HG03060 (cell line): Measurements from ENCODE around the gene NUDT3.
"Not testable (repeated sequence)": the region's sequence is repeated elsewhere in the genome, so short reads cannot be mapped to it uniquely, and the experiment has no call there.

Experiments used
- ATAC-seq: cut with Tn5 transposase; IDR thresholded peaks from one replicate; pipeline ENCODE4 v1.9.1; 2021; ENCODE audit warnings: low read depth, moderate number of reproducible peaks; ENCODE audit not compliant: unreplicated experiment

The NUDT3 gene

DNA sequence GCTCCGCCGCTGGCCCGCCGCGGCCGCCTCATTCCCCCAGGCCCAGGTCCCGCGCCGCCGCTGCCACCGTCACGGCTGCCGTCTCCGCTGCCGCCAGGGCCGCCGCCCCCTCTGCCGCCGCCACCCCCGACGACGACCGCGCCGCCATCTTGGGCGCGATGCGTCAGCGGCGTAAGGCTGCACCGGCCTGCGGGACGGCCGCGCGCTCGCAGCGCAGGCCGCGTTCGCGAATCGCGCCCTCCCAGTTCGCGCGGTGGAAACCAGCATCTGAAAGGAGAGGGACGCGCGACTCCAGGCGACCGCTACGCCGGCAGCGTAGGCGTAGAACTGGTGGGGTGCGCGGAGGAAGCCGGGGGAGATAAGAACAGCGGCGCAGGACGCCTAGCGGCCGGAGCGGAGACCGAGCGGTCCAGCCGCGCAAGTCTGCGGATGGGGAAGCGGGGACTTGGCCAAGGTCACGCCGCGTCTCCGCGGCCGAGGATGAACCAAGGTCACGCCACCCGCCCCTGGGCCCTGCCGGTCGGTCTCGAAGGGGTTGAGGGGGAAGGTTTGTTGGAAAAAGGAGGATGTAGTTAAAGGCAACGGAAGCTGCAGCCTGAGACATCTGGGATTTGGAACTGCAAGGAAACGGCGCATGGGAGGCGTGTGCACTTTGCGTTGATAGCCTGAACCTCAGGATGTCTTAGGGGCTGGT is at the start of gene NUDT3:
Gene NUDT3 (minus strand): TSS at position 173 of the 694 bp plus-strand sequence. CDS start 307 bp downstream, outside the sequence.
- peak; percentile 51 for ATAC-seq

DNA sequence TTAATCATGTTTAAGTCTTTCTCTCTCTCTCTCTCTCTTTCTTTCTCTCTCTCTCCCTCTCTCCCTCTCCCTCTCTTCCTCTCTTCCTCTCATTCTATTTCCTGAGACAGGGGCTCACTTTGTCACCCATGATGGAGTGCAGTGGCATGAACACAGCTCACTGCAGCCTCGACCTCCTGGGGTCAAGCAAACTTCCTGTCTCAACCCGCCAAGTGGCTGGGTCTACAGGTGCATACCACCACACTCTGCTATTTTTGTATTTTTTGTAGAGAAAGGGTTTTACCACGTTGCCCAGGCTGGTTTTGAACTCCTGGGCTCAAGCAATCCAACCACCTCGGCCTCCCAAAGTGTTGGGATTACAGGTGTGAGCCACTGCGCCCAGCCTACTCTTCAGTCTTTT is 49.1 kb upstream of the NUDT3 start:
- no peak for ATAC-seq

DNA sequence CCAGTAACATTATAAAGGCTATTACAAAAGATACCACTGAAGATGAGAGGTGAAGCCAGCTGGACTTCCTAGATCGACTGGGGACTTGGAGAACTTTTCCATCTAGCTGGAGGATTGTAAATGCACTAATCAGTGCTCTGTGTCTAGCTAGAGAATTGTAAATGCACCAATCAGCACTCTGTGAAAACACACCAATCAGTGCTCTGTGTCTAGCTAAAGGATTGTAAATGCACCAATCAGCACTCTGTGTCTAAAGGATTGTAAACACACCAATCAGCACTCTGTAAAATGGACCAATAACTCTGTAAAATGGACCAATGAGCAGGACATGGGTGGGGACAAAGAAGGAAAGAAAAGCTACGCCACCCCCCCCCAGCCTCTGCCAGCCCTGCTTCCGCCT is 47.0 kb upstream of the NUDT3 start:
- no peak for ATAC-seq

DNA sequence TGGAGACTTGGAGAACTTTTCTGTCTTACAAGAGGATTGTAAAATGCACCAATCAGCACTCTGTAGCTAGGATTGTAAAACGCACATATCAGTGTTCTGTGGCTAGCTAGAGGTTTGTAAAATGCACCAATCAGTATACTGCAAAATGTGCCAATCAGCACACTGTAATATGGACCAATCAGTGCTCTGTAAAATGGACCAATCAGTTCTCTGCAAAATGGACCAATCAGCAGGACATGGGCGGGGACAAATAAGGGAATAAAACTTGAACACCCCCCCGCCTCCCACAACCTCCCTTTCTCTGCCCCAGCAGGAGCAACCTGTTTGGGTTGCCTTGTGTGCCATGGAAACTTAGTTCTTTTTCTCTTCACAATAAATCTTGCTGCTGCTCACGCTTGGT is 46.2 kb upstream of the NUDT3 start:
- ATAC-seq = no peak

DNA sequence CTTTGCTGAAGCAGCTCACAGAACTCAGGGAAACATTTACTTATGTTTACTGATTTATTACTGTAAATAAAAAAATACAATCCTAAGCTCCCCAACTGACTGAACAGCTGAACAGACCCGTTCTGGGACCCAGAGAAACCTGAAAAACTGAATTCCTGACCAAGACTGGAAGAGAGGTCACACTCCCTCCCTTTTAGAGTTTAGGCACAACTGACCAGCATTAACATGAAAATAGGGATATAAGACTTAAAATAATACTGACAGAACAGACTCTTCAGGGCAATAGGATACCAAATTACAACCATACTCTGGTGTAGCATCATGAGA is 45.1 kb upstream of the NUDT3 start:
- no peak for ATAC-seq

DNA sequence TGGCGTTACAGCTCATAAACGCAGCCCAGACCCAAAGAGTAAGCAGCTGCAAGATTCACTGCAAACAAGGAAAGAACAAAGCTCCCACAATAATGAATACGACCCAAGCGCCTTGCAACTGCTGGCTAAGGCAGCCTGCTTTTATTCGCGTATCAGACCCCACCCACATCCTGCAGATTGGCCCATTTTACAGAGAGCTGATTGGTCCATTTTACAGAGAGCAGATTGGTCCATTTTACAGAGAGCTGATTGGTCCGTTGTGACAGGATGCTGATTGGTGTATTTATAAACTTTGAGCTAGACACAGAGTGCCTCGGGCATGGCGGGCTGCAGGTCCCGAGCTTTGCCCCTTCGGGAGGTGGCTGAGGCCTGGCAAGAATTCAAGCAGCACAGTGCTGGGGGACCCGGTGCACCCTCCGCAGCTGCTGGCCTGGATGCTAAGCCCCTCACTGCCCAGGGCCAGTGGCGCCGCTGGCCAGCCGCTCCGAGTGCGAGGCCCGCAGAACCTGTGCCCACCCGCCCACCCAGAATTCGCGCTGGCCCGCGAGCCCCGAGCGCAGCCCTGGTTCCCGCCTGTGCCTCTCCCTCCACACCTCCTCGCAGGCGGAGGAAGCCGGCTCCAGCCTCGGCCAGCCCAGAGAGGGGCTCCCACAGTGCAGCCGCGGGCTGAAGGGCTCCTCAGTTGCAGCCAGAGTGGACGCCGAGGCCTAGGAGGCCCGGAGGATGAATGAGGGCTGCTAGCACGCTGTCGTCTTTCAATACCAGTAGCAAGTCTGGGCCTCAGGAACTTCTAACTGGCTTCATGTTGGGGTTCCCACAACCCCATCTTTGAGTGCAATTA is 44.6 kb upstream of the NUDT3 start:
- no peak for ATAC-seq

DNA sequence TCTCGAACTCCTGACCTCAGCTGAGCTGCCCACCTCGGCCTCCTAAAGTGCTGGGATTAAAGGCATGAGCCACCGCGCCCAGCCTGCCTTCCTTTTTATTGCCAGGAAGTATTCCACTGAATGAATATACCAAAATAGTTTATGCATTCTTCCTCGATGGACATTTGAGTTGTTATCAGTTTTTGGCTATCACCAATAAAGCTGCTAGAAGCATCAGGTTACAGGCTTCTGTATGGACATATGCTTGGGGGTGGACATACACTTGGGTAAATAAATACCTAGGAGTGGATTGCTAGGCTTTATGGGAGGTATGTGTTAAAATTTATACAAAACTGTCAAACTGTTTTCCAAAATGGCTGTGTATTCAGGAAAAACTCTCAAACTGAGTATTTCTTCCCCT is 43.4 kb upstream of the NUDT3 start:
- no peak for ATAC-seq

DNA sequence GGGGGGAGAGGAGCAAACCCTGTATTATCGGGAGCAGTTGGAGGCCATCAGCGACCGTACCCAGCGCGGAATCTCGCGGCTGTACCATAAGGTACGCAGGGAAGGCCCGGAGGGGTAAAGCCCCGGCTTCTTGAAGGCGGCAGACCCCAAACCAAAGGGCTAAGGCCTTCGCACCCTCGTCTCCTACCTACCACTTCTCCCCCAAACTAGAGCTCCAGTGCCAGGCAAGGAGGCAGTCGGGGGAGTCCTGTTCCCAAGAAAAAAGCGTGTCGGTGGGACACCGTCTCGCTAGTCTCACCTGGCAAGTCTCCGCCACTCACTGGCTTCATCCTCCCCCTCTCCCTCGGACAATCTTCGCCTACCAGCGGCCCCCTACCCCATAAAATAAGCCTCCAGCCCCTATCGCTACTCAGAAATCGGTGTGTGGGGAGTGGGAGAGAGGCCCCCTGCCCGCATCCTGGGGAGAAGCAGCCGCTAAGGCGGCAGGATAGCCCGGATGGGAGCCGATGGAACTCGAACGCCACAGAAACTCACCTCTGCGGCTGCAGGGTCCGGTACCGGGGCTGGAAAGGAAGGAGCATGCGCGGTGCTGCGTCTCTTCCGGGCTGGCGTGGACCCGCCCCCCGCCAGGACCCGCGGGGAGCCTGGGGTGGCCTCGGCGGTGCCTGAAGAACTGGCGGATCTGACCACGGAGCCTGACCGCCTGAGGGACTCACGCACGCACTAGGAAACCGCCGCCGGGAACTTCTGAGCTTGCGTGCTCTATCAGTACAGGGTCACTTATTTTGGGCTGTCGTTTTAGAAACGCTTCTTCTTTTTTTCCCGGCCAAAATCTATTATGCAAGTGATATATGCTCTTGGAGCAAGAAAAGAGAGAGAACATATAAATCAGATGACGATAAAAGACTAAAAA is 33.3 kb upstream of the NUDT3 start, which contains the start of gene RPS10:
Gene RPS10 (minus strand): TSS at position 572 of the 913 bp plus-strand sequence. CDS start 848 bp downstream, outside the sequence.
- no peak for ATAC-seq

DNA sequence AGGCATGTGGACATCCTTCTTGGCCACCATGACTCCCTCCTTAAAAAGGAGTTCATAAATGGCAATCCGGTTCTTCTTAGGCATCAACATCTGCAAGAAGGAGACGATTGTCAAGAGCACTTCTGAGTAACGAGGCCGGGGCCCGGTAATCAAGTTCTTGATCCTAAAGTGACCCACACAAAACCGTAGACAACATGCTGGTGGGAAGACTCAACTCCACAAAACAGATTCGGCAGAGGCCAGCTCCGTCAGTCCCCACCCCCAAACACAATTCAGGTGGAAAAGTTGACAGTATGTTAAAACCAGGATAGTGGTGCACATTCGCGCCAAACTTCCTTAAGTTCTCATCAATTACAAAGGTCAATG is 32.6 kb upstream of the NUDT3 start:
- ATAC-seq = no peak

DNA sequence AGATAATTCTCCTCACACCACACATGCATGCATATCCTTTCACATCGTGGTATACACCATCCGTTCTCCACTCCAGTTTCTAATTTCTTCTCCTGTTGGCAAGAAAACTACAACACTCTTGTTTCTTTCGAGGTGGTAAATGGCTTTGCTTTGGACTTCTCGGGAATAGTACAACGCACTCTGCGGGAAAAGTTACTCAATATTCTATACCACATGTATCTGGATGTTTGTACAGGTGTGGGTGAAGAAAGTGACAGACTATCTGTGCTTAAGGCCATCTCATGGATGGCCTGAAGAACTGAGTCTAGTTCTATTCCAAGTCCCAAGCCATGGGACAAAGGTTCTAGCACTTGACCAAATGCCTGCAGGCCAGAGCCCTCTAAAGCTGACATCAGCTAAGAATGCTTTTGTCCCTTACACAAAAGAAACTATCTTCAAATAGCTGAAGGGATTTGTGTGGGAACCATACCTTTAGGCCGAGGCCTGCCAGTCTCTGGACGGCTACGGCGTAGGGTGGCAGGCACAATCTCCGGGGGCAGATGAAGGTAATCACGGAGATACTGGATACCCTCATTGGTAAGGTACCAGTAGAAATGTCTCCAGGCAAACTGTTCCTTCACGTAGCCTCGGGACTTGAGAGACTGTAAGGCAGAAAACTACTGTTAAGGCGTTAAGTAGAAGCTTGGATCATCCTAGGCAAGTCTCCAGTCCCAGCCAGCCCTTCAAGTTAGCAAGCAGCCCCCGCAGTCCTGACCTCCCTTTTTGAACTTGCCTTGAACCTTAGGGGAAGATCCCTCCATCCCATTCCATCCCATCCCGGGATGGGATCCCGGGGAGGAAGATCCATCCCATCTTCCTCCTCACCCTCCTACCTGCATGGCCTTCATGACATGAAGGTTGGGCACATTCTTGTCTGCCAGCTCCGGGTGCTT is 32.0 kb upstream of the NUDT3 start:
- ATAC-seq = no peak

DNA sequence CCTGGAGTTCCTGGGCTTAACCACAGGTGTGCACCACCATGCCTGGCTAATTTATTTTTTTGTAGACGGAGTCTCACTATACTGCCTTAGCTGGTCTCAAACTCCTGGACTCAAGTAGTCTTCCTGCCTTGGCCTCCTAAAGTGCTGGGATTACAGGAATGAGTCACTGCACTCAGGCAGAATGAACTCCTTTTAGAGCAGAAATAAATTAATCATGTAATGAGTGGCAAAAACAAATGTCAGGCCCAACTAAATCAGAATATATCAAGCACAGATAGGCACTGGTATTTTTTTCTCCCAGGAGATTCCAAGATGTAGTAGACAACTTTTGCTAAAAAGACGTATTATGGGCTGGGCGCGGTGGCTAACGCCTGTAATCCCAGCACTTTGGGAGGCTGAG is 30.8 kb upstream of the NUDT3 start:
- ATAC-seq = no peak

DNA sequence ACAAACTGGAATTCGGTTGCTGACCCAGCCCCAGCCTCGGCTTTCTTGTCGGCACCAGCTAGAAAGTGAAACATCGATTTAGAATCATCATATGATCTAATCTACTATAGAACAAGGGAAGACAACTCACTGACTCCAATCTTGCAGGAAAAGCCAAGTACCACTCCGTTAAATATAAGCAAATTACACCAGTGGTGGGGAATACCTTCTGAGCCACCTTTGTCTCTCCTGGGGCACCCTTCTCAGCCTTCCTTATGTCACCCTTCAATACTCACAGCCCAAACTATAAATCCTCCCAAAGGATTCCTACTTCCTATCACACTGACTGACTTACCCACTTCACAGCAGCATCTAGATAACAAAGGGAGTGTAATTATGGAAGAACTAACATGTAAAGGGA is 25.9 kb upstream of the NUDT3 start:
- no peak for ATAC-seq

DNA sequence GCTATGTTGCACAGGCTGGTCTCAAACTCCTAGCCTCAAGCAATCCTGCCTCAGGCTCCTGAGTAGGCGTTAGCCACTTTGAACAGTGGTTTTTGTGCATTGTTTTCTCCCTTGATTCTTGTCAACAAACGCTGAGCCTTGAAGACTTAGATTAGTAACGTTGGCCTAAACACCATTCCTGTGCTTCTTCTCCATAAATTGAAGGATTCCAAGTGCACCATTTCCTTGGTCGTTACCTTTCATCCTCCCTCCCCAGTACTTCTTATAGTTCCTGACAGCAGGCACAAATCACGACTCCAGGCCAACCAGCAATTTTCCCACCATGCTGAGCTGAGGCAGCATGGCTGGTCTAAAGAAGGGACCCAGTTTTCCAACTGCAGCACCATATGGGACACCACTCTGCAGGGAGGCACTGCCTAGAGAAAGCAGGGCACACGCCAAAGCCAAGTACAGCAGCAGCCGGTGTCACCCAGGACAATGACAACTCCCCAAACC is 24.5 kb upstream of the NUDT3 start:
- ATAC-seq = no peak

DNA sequence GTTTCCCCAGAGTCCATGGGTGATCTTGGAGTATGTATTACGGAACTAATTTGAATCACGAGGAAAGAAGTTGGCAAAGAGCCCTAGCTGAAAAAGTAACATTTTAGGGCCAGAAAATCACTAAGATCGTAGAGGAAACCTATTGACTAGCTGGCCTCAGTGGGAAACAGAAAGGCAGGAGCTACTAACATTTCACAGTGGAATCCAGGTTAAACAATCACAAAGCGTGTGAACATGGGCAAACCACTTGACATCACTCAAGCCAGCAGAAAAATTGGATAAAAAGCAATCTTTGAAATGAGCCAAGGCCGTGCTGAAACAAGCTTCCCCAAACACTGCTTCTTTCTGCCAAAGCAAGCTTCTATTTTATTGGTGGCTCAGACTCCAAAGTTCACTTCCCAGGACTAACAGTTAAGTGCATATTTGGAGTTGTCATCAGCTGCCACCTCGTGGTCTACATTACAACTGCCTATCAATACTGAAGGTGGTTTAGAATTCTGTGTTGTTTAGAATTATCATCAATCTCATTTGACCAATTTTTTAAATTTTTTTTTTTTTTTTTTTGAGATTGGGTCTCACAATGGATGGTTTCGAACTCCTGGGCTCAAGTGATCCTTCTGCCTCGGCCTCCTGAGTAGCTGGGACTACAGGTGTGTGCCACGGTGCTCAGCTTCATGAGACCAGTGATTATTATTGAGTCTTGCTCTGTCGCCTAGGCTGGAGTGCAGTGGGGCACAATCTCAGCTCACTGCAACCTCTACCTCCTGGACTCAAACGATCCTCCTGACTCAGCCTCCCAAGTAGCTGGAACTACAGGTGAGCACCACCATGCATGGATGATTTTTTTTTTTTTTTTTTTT is 22.8 kb upstream of the NUDT3 start:
- no peak for ATAC-seq

DNA sequence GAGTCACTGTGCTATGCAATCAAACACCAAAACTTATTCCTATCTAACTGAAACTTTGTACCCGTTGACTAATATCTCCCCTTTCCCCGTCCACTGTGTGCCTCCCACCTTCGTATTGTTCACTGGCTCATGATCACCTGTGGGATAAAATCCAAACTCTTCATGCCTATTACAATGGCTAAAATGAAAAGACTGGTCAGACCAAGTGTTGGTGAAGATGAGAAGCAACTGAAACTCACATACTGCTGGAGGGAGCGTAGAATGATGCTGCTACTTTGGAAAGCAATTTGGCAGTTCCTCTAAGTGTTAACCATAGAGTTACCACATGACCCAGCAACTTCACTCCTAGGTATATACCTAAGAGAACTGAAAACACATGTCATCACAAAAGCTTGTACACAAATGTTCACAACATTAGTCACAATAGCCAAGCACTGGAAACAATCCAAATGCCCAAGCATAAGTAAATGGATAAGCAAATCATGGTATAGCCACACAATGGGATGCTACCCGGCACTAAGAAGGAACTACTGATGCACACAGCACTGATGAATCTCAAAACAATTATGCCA is 20.3 kb upstream of the NUDT3 start:
- no peak for ATAC-seq

DNA sequence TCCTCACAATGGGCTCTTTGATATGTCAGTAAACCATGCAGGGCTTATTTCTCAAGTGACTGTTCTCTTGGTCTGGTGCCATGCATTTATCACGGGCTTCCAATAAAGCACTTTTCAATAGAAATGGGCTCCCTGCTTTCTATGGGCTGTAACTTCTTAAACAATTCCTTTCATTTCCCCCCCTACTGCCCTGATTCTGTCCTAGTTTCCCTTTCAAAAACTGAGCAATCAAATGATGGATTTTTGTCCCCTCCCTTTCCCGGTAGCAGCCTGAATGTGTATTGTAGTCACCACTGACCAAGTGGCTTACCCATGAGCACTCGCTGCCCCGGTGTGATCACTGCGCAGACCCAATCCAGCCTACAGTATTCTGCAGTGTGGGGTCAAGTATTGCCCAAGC is 19.5 kb upstream of the NUDT3 start:
- no peak for ATAC-seq

DNA sequence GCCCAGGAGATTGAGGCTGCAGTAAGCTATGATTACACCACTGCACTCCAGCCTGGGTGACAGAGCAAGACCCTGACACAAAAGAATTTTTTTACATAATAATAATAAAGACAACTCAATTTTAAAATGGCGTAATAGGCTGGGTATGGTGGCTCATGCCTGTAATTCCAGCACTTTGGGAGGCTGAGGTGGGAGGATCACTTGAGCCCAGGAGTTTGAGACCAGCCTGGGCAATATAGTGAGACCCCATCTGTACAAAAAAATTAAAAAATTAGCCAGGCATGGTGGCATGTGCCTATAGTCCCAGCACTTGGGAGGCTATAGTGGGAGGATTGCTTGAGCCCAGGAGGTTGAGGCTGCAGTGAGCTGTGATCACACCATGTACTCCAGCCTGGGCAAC is 15.4 kb upstream of the NUDT3 start:
- ATAC-seq = not testable (repeated sequence)

DNA sequence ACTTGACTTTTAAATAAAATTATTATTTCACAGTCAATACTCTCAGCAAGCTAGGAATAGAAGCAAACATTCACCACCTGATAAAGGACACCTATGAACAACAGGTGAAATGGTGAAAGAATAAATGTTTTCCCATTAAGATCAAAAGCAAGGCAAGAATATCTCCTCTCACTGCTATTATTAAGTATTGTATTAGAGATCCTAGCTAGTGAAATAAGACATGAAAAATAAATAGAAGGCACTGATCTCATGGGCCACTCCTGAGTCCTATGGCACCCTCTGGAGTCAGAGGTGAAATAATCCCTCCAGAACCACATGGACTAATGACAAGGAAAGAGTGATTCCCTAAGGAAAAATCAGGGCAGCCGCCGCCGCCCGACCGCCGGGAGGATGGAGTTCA is 4.0 kb upstream of the NUDT3 start:
- ATAC-seq = no peak

DNA sequence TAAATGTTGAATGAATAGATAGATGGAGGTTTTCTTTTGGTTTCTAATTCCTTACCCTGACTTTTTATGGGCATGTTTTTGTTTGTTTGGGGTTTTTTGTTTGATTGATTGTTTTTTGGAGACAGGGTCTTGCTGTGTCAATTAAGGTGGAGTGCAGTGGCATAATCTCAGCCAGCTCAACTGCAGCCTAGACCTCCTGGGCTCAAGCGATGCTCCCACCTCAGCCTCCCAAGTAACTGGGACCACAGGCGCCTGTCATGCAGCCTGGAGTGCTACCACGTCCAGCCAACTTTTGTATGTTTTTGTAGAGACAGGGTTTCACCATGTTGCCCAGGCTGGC is 1.5 kb upstream of the NUDT3 start:
- no peak for ATAC-seq
